ENCODE results near the gene COPS7A. TPM values are rescaled to one million over a fixed set of nuclear protein-coding genes. Genes with fewer than 3 reads are reported as not detected.

COPS7A gene
- total RNA-seq, 2 experiments from 2014 or later = 51.1 to 71.2 TPM

DNA sequence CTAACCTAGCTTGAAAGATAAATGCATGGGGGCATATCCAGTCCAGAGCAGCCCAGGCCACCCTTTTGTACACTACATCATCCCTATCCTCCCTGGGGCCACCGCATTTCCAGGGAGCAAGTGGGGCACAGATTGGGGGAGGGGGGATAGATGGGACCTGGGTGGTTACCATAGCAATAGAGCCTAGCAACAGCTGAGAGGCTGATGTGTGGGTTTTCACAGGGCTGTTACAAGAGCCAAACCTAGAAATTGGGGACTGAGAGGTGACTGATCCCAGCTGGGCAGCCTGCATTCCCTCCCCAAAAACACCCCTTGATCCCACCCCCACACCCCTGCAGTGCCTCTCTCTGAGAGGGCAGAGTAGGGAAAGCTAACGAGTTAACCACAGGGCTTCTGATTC lies 31.0 kb upstream of the COPS7A start:
- Histone ChIP-seq H3K36me3 (ENCODE audit: insufficient read depth, low read length) (peaks cover 13% of the 10 kb centered on the region; the same call in 1 of the 2 replicates), H3K79me2 (ENCODE audit: insufficient read depth, low read depth, low read length) (peaks cover 27% of the 10 kb centered on the region), H3K4me2 (ENCODE audit: low read length) (no peak overlapping the region), H3K9me2 (ENCODE audit: insufficient read depth, low read length) (no peaks in the 10 kb centered on the region), H3K9me3 (ENCODE audit: low read length) (no peaks in the 10 kb centered on the region), H3K4me1 (ENCODE audit: insufficient read depth, low read length, poor library complexity, severe bottlenecking) (peaks cover 77% of the 10 kb centered on the region), H3K4me3 (ENCODE audit: low read depth, low read length, poor library complexity, severe bottlenecking) (no peak overlapping the region), H3K27ac (ENCODE audit: low read depth, low read length, poor library complexity, severe bottlenecking) (no peak overlapping the region), H2AFZ (ENCODE audit: low read length) (no peak overlapping the region), H4K20me1 (ENCODE audit: insufficient read depth, low read length) (no peaks in the 10 kb centered on the region)
- intact Hi-C loops (cut with micrococcal nuclease; ENCODE audit: unreplicated experiment) = loop anchor here (10.0 kb wide), 1 partner anchor 268 kb away; no protein-coding TSS in a partner anchor
- no TSS peak for BruUV-seq (replicated peaks)
- no peak for DNase-seq (ENCODE audit: low spot score)
- no peak for TF ChIP-seq EZH2phosphoT487 (IDR thresholded peaks at IDR 0.05; ENCODE audit: borderline replicate concordance, low read depth, low read length)
- TF ChIP-seq, protein P1, sequence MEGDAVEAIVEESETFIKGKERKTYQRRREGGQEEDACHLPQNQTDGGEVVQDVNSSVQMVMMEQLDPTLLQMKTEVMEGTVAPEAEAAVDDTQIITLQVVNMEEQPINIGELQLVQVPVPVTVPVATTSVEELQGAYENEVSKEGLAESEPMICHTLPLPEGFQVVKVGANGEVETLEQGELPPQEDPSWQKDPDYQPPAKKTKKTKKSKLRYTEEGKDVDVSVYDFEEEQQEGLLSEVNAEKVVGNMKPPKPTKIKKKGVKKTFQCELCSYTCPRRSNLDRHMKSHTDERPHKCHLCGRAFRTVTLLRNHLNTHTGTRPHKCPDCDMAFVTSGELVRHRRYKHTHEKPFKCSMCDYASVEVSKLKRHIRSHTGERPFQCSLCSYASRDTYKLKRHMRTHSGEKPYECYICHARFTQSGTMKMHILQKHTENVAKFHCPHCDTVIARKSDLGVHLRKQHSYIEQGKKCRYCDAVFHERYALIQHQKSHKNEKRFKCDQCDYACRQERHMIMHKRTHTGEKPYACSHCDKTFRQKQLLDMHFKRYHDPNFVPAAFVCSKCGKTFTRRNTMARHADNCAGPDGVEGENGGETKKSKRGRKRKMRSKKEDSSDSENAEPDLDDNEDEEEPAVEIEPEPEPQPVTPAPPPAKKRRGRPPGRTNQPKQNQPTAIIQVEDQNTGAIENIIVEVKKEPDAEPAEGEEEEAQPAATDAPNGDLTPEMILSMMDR (conservative IDR thresholded peaks at IDR 0.05; ENCODE audit: low read length) = no peak
- ChIA-PET CTCF (ENCODE audit: unreplicated experiment) (no interaction called here), POLR2A (interaction anchor here (0.6 to 1.5 kb wide), 4 partner anchors 31 to 222 kb away, joined by 3 to 6 read pairs (median 4); partner anchors contain the start of gene COPS7A)

DNA sequence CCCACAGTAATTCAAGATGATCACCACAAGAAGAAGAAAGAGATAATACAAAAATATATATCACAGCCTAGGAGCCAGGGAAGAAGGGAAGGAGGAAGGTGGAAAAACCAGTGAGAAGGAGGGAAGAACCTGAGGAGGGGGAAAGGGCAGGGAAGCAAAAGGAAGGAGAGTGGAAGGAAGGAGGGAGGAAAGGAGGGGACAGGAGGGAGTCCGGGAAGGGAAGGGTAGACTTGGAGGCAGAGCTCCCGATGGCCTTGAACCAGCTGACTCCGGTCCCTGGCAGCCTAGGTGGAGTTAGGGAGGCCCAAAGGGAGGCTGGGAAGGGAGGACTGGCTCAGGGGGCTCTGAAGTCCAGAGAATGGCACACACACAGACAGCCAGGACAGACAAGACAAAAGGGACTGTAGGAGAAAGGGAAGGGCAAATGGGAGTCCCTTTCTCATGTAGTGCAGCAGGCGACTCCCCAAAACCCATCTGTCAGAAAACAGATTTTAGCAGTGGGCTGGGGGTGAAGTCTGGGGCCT lies 30.0 kb upstream of the COPS7A start:
- Histone ChIP-seq H3K36me3 (ENCODE audit: insufficient read depth, low read length) (peaks cover 13% of the 10 kb centered on the region; the same call in 1 of the 2 replicates), H2AFZ (ENCODE audit: low read length) (no peak overlapping the region), H3K79me2 (ENCODE audit: insufficient read depth, low read depth, low read length) (peaks cover 17% of the 10 kb centered on the region; the same call in 1 of the 2 replicates), H3K27ac (ENCODE audit: low read depth, low read length, poor library complexity, severe bottlenecking) (no peak overlapping the region), H4K20me1 (ENCODE audit: insufficient read depth, low read length) (no peaks in the 10 kb centered on the region), H3K4me2 (ENCODE audit: low read length) (no peak overlapping the region), H3K9me2 (ENCODE audit: insufficient read depth, low read length) (no peaks in the 10 kb centered on the region), H3K4me3 (ENCODE audit: low read depth, low read length, poor library complexity, severe bottlenecking) (no peak overlapping the region), H3K4me1 (ENCODE audit: insufficient read depth, low read length, poor library complexity, severe bottlenecking) (peaks cover 84% of the 10 kb centered on the region), H3K9me3 (ENCODE audit: low read length) (no peaks in the 10 kb centered on the region)
- TSS peak; percentile 54 for BruUV-seq (replicated peaks)
- ChIA-PET CTCF (ENCODE audit: unreplicated experiment) (no interaction called here), POLR2A (interaction anchor here (0.5 kb wide), 1 partner anchor 133 kb away, joined by 3 read pairs; no protein-coding TSS in a partner anchor)
- DNase-seq (ENCODE audit: low spot score) = no peak
- intact Hi-C loops (cut with micrococcal nuclease; ENCODE audit: unreplicated experiment) = loop anchor here (10.0 kb wide), 1 partner anchor 269 kb away; no protein-coding TSS in a partner anchor
- TF ChIP-seq, protein P1 (conservative IDR thresholded peaks at IDR 0.05; ENCODE audit: low read length) = no peak
- TF ChIP-seq EZH2phosphoT487 (IDR thresholded peaks at IDR 0.05; ENCODE audit: borderline replicate concordance, low read depth, low read length) = no peak

DNA sequence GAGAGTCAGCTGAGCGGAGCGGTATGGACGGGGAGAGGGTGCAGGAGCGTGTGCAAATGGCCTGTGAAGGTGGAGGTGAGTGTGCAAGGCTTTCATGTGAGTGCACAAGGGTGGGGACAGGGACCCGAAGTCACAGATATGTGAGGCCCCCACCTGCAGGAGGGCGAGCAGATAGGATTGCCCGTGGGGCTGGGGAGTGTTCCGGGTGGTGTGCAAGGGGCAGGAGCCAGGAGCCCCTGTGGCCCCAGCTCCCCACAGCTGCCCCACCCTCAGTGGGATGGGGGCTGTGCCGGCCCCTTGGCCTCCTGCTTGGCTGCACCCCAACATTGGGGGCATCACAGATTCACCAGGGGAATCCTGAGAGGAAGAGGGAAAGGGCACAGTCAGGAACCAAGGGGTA lies 29.1 kb upstream of the COPS7A start:
- BruUV-seq (replicated peaks) = no TSS peak

More for the DNA sequence above, 29.1 kb upstream of the COPS7A start:
- no peak overlapping the region for H2AFZ ChIP-seq (ENCODE audit: low read length)
- H3K4me1 ChIP-seq (ENCODE audit: insufficient read depth, low read length, poor library complexity, severe bottlenecking) = peaks cover 92% of the 10 kb centered on the region
- peaks cover 21% of the 10 kb centered on the region; the same call in 1 of the 2 replicates for H3K79me2 ChIP-seq (ENCODE audit: insufficient read depth, low read depth, low read length)
- H3K4me3 ChIP-seq (ENCODE audit: low read depth, low read length, poor library complexity, severe bottlenecking) = no peak overlapping the region
- peak overlapping the region; percentile 96 for H3K27ac ChIP-seq (ENCODE audit: low read depth, low read length, poor library complexity, severe bottlenecking)
- H3K9me3 ChIP-seq (ENCODE audit: low read length) = no peaks in the 10 kb centered on the region
- no peak for DNase-seq (ENCODE audit: low spot score)
- H3K9me2 ChIP-seq (ENCODE audit: insufficient read depth, low read length) = no peaks in the 10 kb centered on the region
- H3K4me2 ChIP-seq (ENCODE audit: low read length) = peak overlapping the region; percentile 93
- intact Hi-C loops (cut with micrococcal nuclease; ENCODE audit: unreplicated experiment) = loop anchor here (5.0 to 10.0 kb wide), 2 partner anchors 202 to 270 kb away; partner anchors contain the start of genes MRPL51 and NCAPD2
- no peak for TF ChIP-seq EZH2phosphoT487 (IDR thresholded peaks at IDR 0.05; ENCODE audit: borderline replicate concordance, low read depth, low read length)
- TF ChIP-seq, protein P1 (conservative IDR thresholded peaks at IDR 0.05; ENCODE audit: low read length) = no peak
- H4K20me1 ChIP-seq (ENCODE audit: insufficient read depth, low read length) = no peaks in the 10 kb centered on the region
- ChIA-PET CTCF (ENCODE audit: unreplicated experiment) (no interaction called here), POLR2A (no interaction called here)
- H3K36me3 ChIP-seq (ENCODE audit: insufficient read depth, low read length) = peaks cover 13% of the 10 kb centered on the region; the same call in 1 of the 2 replicates
